H1 (cell line): ENCODE data around the gene RTKN. TPM values are rescaled to one million over a fixed set of nuclear protein-coding genes. Genes with fewer than 3 reads are reported as not detected.
A peak's percentile ranks its signal among the peaks of the same experiment; 100 is the strongest.

Experiments
- CTCF ChIA-PET: fragments of 300-600 bp; sonication (Branson Sonifier 250); formaldehyde crosslinking; loops from one replicate; lab custom pipeline; 2021; ENCODE audit not compliant: partially characterized antibody; lab: Charles Lee
- POLR2A ChIA-PET: fragments of 300-600 bp; sonication (Branson Sonifier 250); formaldehyde crosslinking; loops from one replicate; lab custom pipeline; 2021; ENCODE audit warnings: inconsistent platforms; ENCODE audit not compliant: partially characterized antibody; lab: Charles Lee
- DNase-seq, 2 experiments: peaks; one replicate each; pipeline versions ENCODE4 v3.0.0 to v3.0.0-alpha.2; 2010 to 2022; ENCODE audit warnings: low spot score in 2 of 2, low read depth in 1 of 2, mixed read lengths in 1 of 2
- FAIRE-seq: peaks from 2 replicates; lab custom pipeline; 2011; peaks lifted over from hg19 to GRCh38; lab: Jason Lieb, UNC
- H2AFZ ChIP-seq: 2 replicates; pipeline ENCODE4 v1.8.1; 2012; ENCODE audit warnings: low read length, inconsistent platforms
- H2AK5ac ChIP-seq: 2 replicates; pipeline ENCODE4 v1.6.1; 2013; ENCODE audit warnings: low read depth, low read length
- H2BK120ac ChIP-seq: replicated peaks from 2 replicates; pipeline ENCODE3; 2013; ENCODE audit warnings: low read depth, low read length, inconsistent platforms
- H2BK12ac ChIP-seq: 2 replicates; pipeline ENCODE4 v1.6.1; 2013; ENCODE audit warnings: low read depth, low read length
- H2BK15ac ChIP-seq: 2 replicates; pipeline ENCODE4 v1.6.1; 2013; ENCODE audit warnings: low read length
- H2BK20ac ChIP-seq: 2 replicates; pipeline ENCODE4 v1.6.1; 2013; ENCODE audit warnings: low read length
- H2BK5ac ChIP-seq: 2 replicates; pipeline ENCODE4 v1.6.1; 2013; ENCODE audit warnings: low read depth, low read length
- H3K14ac ChIP-seq: 2 replicates; pipeline ENCODE4 v1.6.1; 2013; ENCODE audit warnings: inconsistent platforms; ENCODE audit not compliant: insufficient read length
- H3K18ac ChIP-seq: 2 replicates; pipeline ENCODE4 v1.6.1; 2013; ENCODE audit warnings: low read length; ENCODE audit errors: extremely low read depth
- H3K23ac ChIP-seq: 2 replicates; pipeline ENCODE4 v1.6.1; 2013; ENCODE audit warnings: inconsistent platforms; ENCODE audit not compliant: insufficient read length
- H3K23me2 ChIP-seq: 2 replicates; pipeline ENCODE4 v1.6.1; 2013; ENCODE audit warnings: low read depth, low read length
- H3K27ac ChIP-seq: 2 replicates; pipeline ENCODE4 v1.6.1; 2011; ENCODE audit warnings: low read depth, low read length, inconsistent platforms
- H3K27me3 ChIP-seq, 4 experiments: replicated peaks in 1 of 4; 1 replicate in 1 of 4; 2 replicates in 3 of 4; pipeline versions ENCODE4 v1.6.1 to v1.8.1; 2011 to 2013; ENCODE audit warnings: low read length in 3 of 4, mild to moderate bottlenecking in 3 of 4, inconsistent platforms in 2 of 4, mixed read lengths in 2 of 4, moderate library complexity in 1 of 4; ENCODE audit not compliant: control insufficient read depth in 3 of 4, insufficient read depth in 3 of 4; ENCODE audit errors: extremely low read depth in 1 of 4
- H3K36me3 ChIP-seq, 4 experiments: 2 replicates each; pipeline versions ENCODE4 v1.6.1 to v1.8.1; 2011 to 2013; ENCODE audit warnings: mild to moderate bottlenecking in 4 of 4, low read length in 3 of 4, moderate library complexity in 2 of 4, control low read depth in 1 of 4, inconsistent platforms in 1 of 4; ENCODE audit not compliant: insufficient read depth in 4 of 4, control insufficient read depth in 2 of 4
- H3K4ac ChIP-seq: replicated peaks from 2 replicates; pipeline ENCODE3; 2013; ENCODE audit warnings: low read length, low read depth, mixed read lengths, inconsistent platforms; ENCODE audit not compliant: insufficient read length
- H3K4me1 ChIP-seq, 4 experiments: replicated peaks in 1 of 4; 1 replicate in 1 of 4; 2 replicates in 3 of 4; pipeline versions ENCODE4 v1.6.1 to v1.8.1; 2011 to 2013; ENCODE audit warnings: low read length in 3 of 4, inconsistent platforms in 2 of 4, mixed read lengths in 1 of 4; ENCODE audit not compliant: insufficient read depth in 4 of 4, control insufficient read depth in 3 of 4
- H3K4me2 ChIP-seq, 2 experiments: 2 replicates each; pipeline versions ENCODE4 v1.6.1 to v1.8.1; 2011 to 2013; ENCODE audit warnings: low read depth in 2 of 2, low read length in 2 of 2, control low read depth in 1 of 2, inconsistent platforms in 1 of 2, mild to moderate bottlenecking in 1 of 2; ENCODE audit not compliant: insufficient read depth in 1 of 2
- H3K4me3 ChIP-seq, 4 experiments: fragments of 200-600, 300-600 bp in 1 of 4; sonication (generic), shearing (Covaris generic), sonication (Bioruptor Twin) in 1 of 4; 2 replicates each; pipeline versions ENCODE4 v1.5.1 to v1.8.1; 2011 to 2016; ENCODE audit warnings: low read length in 4 of 4, low read depth in 3 of 4, control low read depth in 2 of 4, inconsistent platforms in 2 of 4, mild to moderate bottlenecking in 2 of 4, mixed read lengths in 1 of 4, moderate library complexity in 1 of 4; ENCODE audit not compliant: insufficient read depth in 2 of 4; ENCODE audit errors: extremely low read depth in 1 of 4
- H3K56ac ChIP-seq: replicated peaks from 2 replicates; pipeline ENCODE3; 2013; ENCODE audit warnings: low read depth, mild to moderate bottlenecking, mixed read lengths, low read length, inconsistent platforms; ENCODE audit not compliant: insufficient read length
- H3K79me1 ChIP-seq: 2 replicates; pipeline ENCODE4 v1.6.1; 2013; ENCODE audit warnings: low read depth, low read length, control low read depth
- H3K79me2 ChIP-seq, 2 experiments: 2 replicates each; pipeline versions ENCODE4 v1.6.1 to v1.8.1; 2012 to 2013; ENCODE audit warnings: low read length in 2 of 2, mild to moderate bottlenecking in 2 of 2, inconsistent platforms in 1 of 2; ENCODE audit not compliant: insufficient read depth in 2 of 2, control insufficient read depth in 1 of 2
- H3K9ac ChIP-seq, 4 experiments: replicated peaks in 1 of 4; 1 replicate in 1 of 4; 2 replicates in 3 of 4; pipeline versions ENCODE4 v1.6.1 to v1.8.1; 2011 to 2013; ENCODE audit warnings: low read depth in 3 of 4, low read length in 3 of 4, control low read depth in 2 of 4, mild to moderate bottlenecking in 2 of 4, moderate library complexity in 2 of 4, inconsistent platforms in 1 of 4; ENCODE audit errors: extremely low read depth in 1 of 4
- H3K9me3 ChIP-seq, 2 experiments: 2 replicates each; pipeline versions ENCODE4 v1.6.1 to v1.8.1; 2012 to 2013; ENCODE audit warnings: mild to moderate bottlenecking in 2 of 2, moderate library complexity in 2 of 2, control low read depth in 1 of 2, inconsistent platforms in 1 of 2, low read depth in 1 of 2, low read length in 1 of 2, mixed read lengths in 1 of 2; ENCODE audit not compliant: insufficient read depth in 2 of 2
- H4K20me1 ChIP-seq, 2 experiments: replicated peaks in 1 of 2; 2 replicates each; pipeline versions ENCODE3 to v1.8.1; 2011 to 2013; ENCODE audit warnings: inconsistent platforms in 2 of 2, low read length in 2 of 2, mild to moderate bottlenecking in 1 of 2; ENCODE audit not compliant: insufficient read depth in 2 of 2, control insufficient read depth in 1 of 2
- H4K5ac ChIP-seq: 2 replicates; pipeline ENCODE4 v1.6.1; 2013; ENCODE audit warnings: low read length, low read depth, mixed read lengths, inconsistent platforms; ENCODE audit not compliant: insufficient read length
- H4K8ac ChIP-seq: 2 replicates; pipeline ENCODE4 v1.8.0; 2013; ENCODE audit warnings: mild to moderate bottlenecking, moderate library complexity, low read length, inconsistent platforms; ENCODE audit not compliant: insufficient read depth; ENCODE audit errors: extremely low read depth
- H4K91ac ChIP-seq: replicated peaks from 2 replicates; pipeline ENCODE3; 2013; ENCODE audit warnings: low read length, mixed read lengths, inconsistent platforms; ENCODE audit not compliant: insufficient read length
- CEBPB ChIP-seq: IDR thresholded peaks from 2 replicates; pipeline ENCODE4 v1.6.1; 2012; ENCODE audit warnings: low read depth, low read length
- E2F6 ChIP-seq: IDR thresholded peaks from 2 replicates; pipeline ENCODE4 v1.6.1; 2012; ENCODE audit warnings: inconsistent platforms
- FOSL1 ChIP-seq: IDR thresholded peaks from 2 replicates; pipeline ENCODE4 v1.6.1; 2011; ENCODE audit warnings: mild to moderate bottlenecking, low read depth, low read length, moderate library complexity; ENCODE audit not compliant: insufficient read depth
- JUND ChIP-seq: IDR thresholded peaks from 2 replicates; pipeline ENCODE4 v1.6.1; 2011; ENCODE audit warnings: mild to moderate bottlenecking, improper control_type of control experiment, low read length
- NANOG ChIP-seq: IDR thresholded peaks from 2 replicates; pipeline ENCODE4 v1.6.1; 2011; ENCODE audit warnings: low read length, low read depth, mild to moderate bottlenecking, inconsistent platforms; ENCODE audit not compliant: insufficient read depth, poor library complexity, severe bottlenecking
- PHF8 ChIP-seq: fragments of 200-600 bp; sonication (generic); conservative IDR thresholded peaks from 2 replicates; pipeline ENCODE4 v1.7.1; 2012; ENCODE audit warnings: low read depth, mild to moderate bottlenecking, inconsistent platforms, low read length, moderate library complexity
- SIN3A ChIP-seq, 2 experiments: IDR thresholded peaks in 1 of 2; conservative IDR thresholded peaks in 1 of 2; 2 replicates each; pipeline ENCODE4 v1.6.1; 2011 to 2012; ENCODE audit warnings: low read length in 2 of 2, improper control_type of control experiment in 1 of 2, low read depth in 1 of 2, mild to moderate bottlenecking in 1 of 2
- USF2 ChIP-seq: IDR thresholded peaks from 2 replicates; pipeline ENCODE4 v1.6.1; 2011; ENCODE audit warnings: low read length, improper control_type of control experiment
- WGBS, 2 experiments: shearing (Covaris generic) in 1 of 2; methylation state at CpG; one replicate each; pipeline versions ENCODE4 v1.1.6 to v1.1.7; 2013 to 2015; ENCODE audit warnings: low lambda C conversion rate in 2 of 2, mixed read lengths in 2 of 2, inconsistent platforms in 1 of 2, low coverage in 1 of 2, missing lambda C conversion rate in 1 of 2; ENCODE audit not compliant: insufficient replicate concordance in 2 of 2, insufficient coverage in 1 of 2, insufficient read length in 1 of 2; ENCODE audit errors: extremely low coverage in 1 of 2, missing lambda C conversion rate in 1 of 2; 5-methylcytosine and 5-hydroxymethylcytosine counted together
- polyA plus RNA-seq, 7 experiments: library from polyadenylated mRNA; depleted of rRNA in 3 of 7; stranded (reverse) in 5 of 7; unstranded in 2 of 7; fragments of >200 nt in 5 of 7; fragments of 200-250 nt in 2 of 7; gene quantifications; 1 replicate in 5 of 7; 2 replicates in 1 of 7; 4 replicates in 1 of 7; pipeline versions ENCODE4 v1.2.1 to v1.2.3, GENCODE V29; 2011 to 2013; ENCODE audit warnings: missing spikeins in 2 of 7, mixed read lengths in 2 of 7
- total RNA-seq: library from RNA; stranded (reverse); fragmentation: NEBNext Ultra II Directional; extraction: Animal tissue kit (Norgen Biotek cat#: 25700); gene quantifications from 2 replicates; pipeline ENCODE4 v1.2.1, GENCODE V29; 2021

Gene RTKN
- total and polyA plus RNA-seq, 2 of the 8 experiments (the other 6 are each of a cell fraction or from before 2014, with no cell fraction given) = 40.2 to 54.1 TPM

DNA sequence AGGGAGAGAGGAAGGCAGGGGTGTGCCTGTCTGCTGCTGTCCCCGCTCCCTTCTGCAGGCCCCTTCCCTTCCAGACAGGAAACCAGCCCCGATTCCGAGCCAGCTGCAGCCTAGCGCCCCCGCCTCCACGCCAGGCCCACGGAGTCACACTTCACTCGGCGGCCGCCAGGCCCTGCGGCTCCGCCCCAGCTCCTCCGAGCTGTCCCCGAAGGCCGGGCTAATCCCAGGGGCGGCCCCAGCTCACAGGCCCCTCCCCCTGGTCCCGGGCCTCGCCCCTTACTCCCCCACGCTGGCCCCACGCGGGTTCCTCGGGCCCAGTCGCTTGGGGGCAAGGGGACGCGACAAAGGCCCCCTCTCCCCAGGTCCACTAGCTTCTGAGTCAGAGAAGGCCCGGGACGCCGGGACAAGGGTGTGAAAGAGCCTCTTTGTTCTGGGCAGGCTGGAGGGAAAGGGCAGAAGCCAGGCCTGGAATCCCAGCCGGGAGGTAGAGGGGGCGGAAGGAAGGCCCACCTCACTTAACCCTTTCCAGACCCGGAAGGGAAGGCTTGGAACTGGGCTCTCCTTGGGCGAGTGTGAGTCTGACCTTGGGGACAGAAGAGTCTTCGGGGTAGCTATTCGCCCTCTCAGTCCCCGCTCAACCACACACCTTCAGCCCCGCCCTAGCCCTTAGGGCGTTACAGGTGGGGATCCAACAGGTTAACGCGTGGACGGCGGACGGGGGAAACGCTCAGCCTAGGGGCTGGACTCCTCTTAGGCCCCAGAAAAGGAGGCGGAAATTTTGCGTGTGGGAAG is 1.2 kb downstream of the RTKN start:
- Histone ChIP-seq H3K9ac (peak overlapping the region; percentile 64 to 77 (median 74)), H2BK15ac (no peak overlapping the region; the same call in 1 of the 2 replicates), H4K91ac (no peak overlapping the region), H3K18ac (peak overlapping the region; percentile 72; the same call in 1 of the 2 replicates), H3K36me3 (peaks cover 0 to 5% (median 0%) of the 10 kb centered on the region in 4 experiments; a peak in 1 of 8 replicates), H3K79me1 (peaks cover 13% of the 10 kb centered on the region), H3K9me3 (no peaks in the 10 kb centered on the region), H2BK12ac (no peak overlapping the region), H3K4me2 (peak overlapping the region; percentile 68 to 92), H3K4me1 (peaks cover 4 to 24% (median 17%) of the 10 kb centered on the region in 4 experiments; a peak in 6 of 7 replicates), H3K14ac (no peak overlapping the region), H3K23me2 (peaks cover 6% of the 10 kb centered on the region; the same call in 1 of the 2 replicates), H4K8ac (peak overlapping the region; percentile 97), H4K20me1 (peaks cover 4 to 10% of the 10 kb centered on the region in 2 experiments), H3K56ac (peak overlapping the region; percentile 72), H2BK5ac (peak overlapping the region; percentile 79), H3K4ac (no peak overlapping the region), H3K27ac (peak overlapping the region; percentile 87), H3K27me3 (no peaks in the 10 kb centered on the region; a peak in 2 of 7 replicates), H3K79me2 (peaks cover 4 to 35% of the 10 kb centered on the region in 2 experiments; a peak in 2 of 4 replicates), H2AFZ (peak overlapping the region; percentile 71; the same call in 1 of the 2 replicates), H3K4me3 (peak overlapping the region; percentile 69 to 90 (median 80)), H2BK120ac (no peak overlapping the region), H2BK20ac (no peak overlapping the region), H4K5ac (peak overlapping the region; percentile 92), H3K23ac (no peak overlapping the region), H2AK5ac (no peak overlapping the region)
- no peak for FAIRE-seq
- peak in 1 of 2 experiments; percentile 92 for DNase-seq
- POLR2A ChIA-PET = interaction anchor here (0.6 to 3.9 kb wide), 24 partner anchors 9 to 179 kb away, joined by 3 to 66 read pairs (median 4); partner anchors contain the start of genes AUP1, C2orf81, CCDC142 and HTRA2
- WGBS, 2 experiments = 1% methylated on average over 31 of the region's 45 CpGs; no CpG with 5 or more reads in 1 of the 2 experiments
- CTCF ChIA-PET = interaction anchor here (0.6 to 3.1 kb wide), 14 partner anchors 9 to 106 kb away, joined by 3 to 16 read pairs (median 4); partner anchors contain the start of genes CCDC142, TTC31 and WBP1
- TF ChIP-seq JUND = no peak
- peak; percentile 63 for TF ChIP-seq PHF8
- peak; percentile 77 to 81; a peak in 2 of 4 replicates for TF ChIP-seq SIN3A (conservative IDR thresholded peaks at IDR 0.05 in 1 of 2, IDR thresholded peaks at IDR 0.05 in 1 of 2; ENCODE audit: low read depth in 1 of 2, low read length in 2 of 2)
- no peak for TF ChIP-seq CEBPB
- TF ChIP-seq NANOG = no peak
- peak; percentile 47; the same call in 1 of the 2 replicates for TF ChIP-seq E2F6
- no peak for TF ChIP-seq USF2
- no peak for TF ChIP-seq FOSL1
